HepG2 (cell line): ENCODE data around the gene KREMEN1. TPM values are rescaled to one million over a fixed set of nuclear protein-coding genes. Genes with fewer than 3 reads are reported as not detected.

Source experiments
- ERF ChIP-seq: IDR thresholded peaks from 2 replicates; pipeline ENCODE4 v1.6.1; 2018; ENCODE audit warnings: missing biosample characterization, missing genetic modification reagents
- FLYWCH1 ChIP-seq: sonication (generic); formaldehyde crosslinking; IDR thresholded peaks from 2 replicates; pipeline ENCODE4 v1.8.1; 2023; ENCODE audit warnings: mild to moderate bottlenecking, missing genetic modification reagents
- GFI1 ChIP-seq: sonication (generic); formaldehyde crosslinking; IDR thresholded peaks from 2 replicates; pipeline ENCODE4 v1.5.0; 2020; ENCODE audit warnings: missing genetic modification reagents, mild to moderate bottlenecking, borderline replicate concordance
- HNRNPUL1 ChIP-seq: fragments of 200-400 bp; formaldehyde crosslinking; IDR thresholded peaks from 2 replicates; pipeline ENCODE4 v1.6.1; 2017; ENCODE audit warnings: low read depth, mild to moderate bottlenecking, low read length, moderate library complexity
- NR2C2 ChIP-seq: sonication (generic); formaldehyde crosslinking; IDR thresholded peaks from 2 replicates; pipeline ENCODE4 v1.4.0; 2020; ENCODE audit warnings: missing genetic modification reagents, mild to moderate bottlenecking, moderate library complexity, borderline replicate concordance
- RBFOX2 ChIP-seq: fragments of 200-400 bp; formaldehyde crosslinking; IDR thresholded peaks from 2 replicates; pipeline ENCODE4 v1.6.1; 2017; ENCODE audit warnings: low read depth, mild to moderate bottlenecking, low read length
- SP4 ChIP-seq: sonication (generic); formaldehyde crosslinking; IDR thresholded peaks from 2 replicates; pipeline ENCODE4 v1.8.1; 2023; ENCODE audit warnings: mild to moderate bottlenecking, missing genetic modification reagents
- TBX2 ChIP-seq: sonication (generic); formaldehyde crosslinking; IDR thresholded peaks from 2 replicates; pipeline ENCODE4 v1.5.0; 2020; ENCODE audit warnings: missing genetic modification reagents, mild to moderate bottlenecking, borderline replicate concordance
- YY1 ChIP-seq: IDR thresholded peaks from 2 replicates; pipeline ENCODE4 v1.6.1; 2011; ENCODE audit warnings: low read length, low read depth, moderate library complexity, mild to moderate bottlenecking; ENCODE audit not compliant: insufficient read depth, insufficient replicate concordance
- ZFP41 ChIP-seq: sonication (generic); formaldehyde crosslinking; IDR thresholded peaks from 2 replicates; pipeline ENCODE4 v1.4.0; 2020; ENCODE audit warnings: mild to moderate bottlenecking, missing genetic modification reagents, borderline replicate concordance
- ZNF143 ChIP-seq: sonication (generic); formaldehyde crosslinking; IDR thresholded peaks from 2 replicates; pipeline ENCODE4 v1.4.0; 2020; ENCODE audit warnings: missing genetic modification reagents
- ZNF33B ChIP-seq: sonication (generic); formaldehyde crosslinking; IDR thresholded peaks from 2 replicates; pipeline ENCODE4 v1.5.1; 2020; ENCODE audit warnings: mild to moderate bottlenecking, missing genetic modification reagents
- ZNF468 ChIP-seq: sonication (generic); formaldehyde crosslinking; IDR thresholded peaks from 2 replicates; pipeline ENCODE4 v1.8.0; 2022; ENCODE audit warnings: mild to moderate bottlenecking, moderate library complexity, missing genetic modification reagents
- ZNF577 ChIP-seq: sonication (generic); formaldehyde crosslinking; IDR thresholded peaks from 2 replicates; pipeline ENCODE4 v1.4.0; 2020; ENCODE audit warnings: mild to moderate bottlenecking, low read depth, missing genetic modification reagents, borderline replicate concordance
- ZNF605 ChIP-seq: sonication (generic); formaldehyde crosslinking; IDR thresholded peaks from 2 replicates; pipeline ENCODE4 v1.8.0; 2022; ENCODE audit warnings: mild to moderate bottlenecking, missing genetic modification reagents
- ZNF703 ChIP-seq: sonication (generic); formaldehyde crosslinking; IDR thresholded peaks from 2 replicates; pipeline ENCODE4 v1.5.1; 2020; ENCODE audit warnings: missing genetic modification reagents, mild to moderate bottlenecking, moderate library complexity, borderline replicate concordance
- ZNF816 ChIP-seq: sonication (generic); formaldehyde crosslinking; IDR thresholded peaks from 2 replicates; pipeline ENCODE4 v1.8.0; 2022; ENCODE audit warnings: missing genetic modification reagents, mild to moderate bottlenecking, borderline replicate concordance
- ZSCAN20 ChIP-seq: sonication (generic); formaldehyde crosslinking; IDR thresholded peaks from 2 replicates; pipeline ENCODE4 v1.4.0; 2020; ENCODE audit warnings: missing genetic modification reagents, mild to moderate bottlenecking, borderline replicate concordance
- polyA plus RNA-seq, 8 experiments: library from polyadenylated mRNA; depleted of rRNA in 3 of 8; stranded (reverse) in 7 of 8; unstranded in 1 of 8; fragments of >200 nt; fragmentation: Illumina TruSeq in 4 of 8; extraction: Trizol in 4 of 8; gene quantifications; 2 replicates each; pipeline versions ENCODE4 v1.2.1 to v1.2.3, GENCODE V29; 2011 to 2016; ENCODE audit warnings: low read depth in 4 of 8, missing spikeins in 1 of 8, mixed read lengths in 1 of 8; ENCODE audit not compliant: insufficient read depth in 1 of 8
- total RNA-seq, 5 experiments: library from RNA; depleted of rRNA; stranded (reverse); fragments of >200 nt; fragmentation: Illumina TruSeq; extraction: Trizol; gene quantifications; 2 replicates each; pipeline ENCODE4 v1.2.3, GENCODE V29; 2016; ENCODE audit warnings: low read depth in 1 of 5
- TF ChIP-seq, protein P1 (sequence below): sonication (generic); formaldehyde crosslinking; IDR thresholded peaks from 2 replicates; pipeline ENCODE4 v1.5.0; 2020; ENCODE audit warnings: missing genetic modification reagents, mild to moderate bottlenecking, borderline replicate concordance
- TF ChIP-seq, protein P2 (sequence below): sonication (generic); formaldehyde crosslinking; IDR thresholded peaks from 2 replicates; pipeline ENCODE4 v1.5.0; 2020; ENCODE audit warnings: mild to moderate bottlenecking, missing genetic modification reagents
- TF ChIP-seq, protein P3 (sequence below): sonication (generic); IDR thresholded peaks from 2 replicates; pipeline ENCODE4 v1.6.1; 2016; ENCODE audit warnings: low read depth, borderline replicate concordance

The KREMEN1 gene
- total and polyA plus RNA-seq, 2 of the 13 experiments (the other 11 are each of a cell fraction or from before 2014, with no cell fraction given) = 9.8 to 13.8 TPM

DNA sequence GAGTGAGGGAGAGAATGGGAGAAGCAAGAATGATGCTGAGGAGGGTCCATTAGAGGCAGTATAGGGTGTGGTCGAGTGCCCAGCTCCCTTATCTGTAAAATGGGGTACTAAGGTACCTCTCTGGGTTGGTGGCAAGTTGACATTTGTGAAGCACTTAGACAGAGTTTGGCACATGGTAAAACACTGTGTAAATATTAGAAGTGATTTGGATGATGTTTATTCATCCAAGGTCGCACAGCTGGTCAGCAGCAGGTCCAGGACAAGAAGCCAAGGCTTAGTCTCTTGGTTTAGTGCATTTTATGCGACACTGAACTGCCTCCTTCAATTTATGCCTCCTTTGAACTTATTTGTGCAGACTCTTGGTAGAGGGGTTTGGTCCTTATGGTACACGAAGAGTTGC, 19.4 kb downstream of the KREMEN1 start (continued):
- TF ChIP-seq ERF (CRISPR knock-in tag) (no peak), RBFOX2 (no peak), ZNF33B (no peak), SP4 (no peak), ZSCAN20 (no peak), ZNF816 (no peak), ZFP41 (CRISPR knock-in tag) (no peak), ZNF577 (no peak), ZNF143 (no peak), YY1 (no peak), ZNF468 (CRISPR knock-in tag) (no peak), ZNF703 (CRISPR knock-in tag) (no peak), ZNF605 (no peak), FLYWCH1 (CRISPR knock-in tag) (no peak), HNRNPUL1 (no peak), GFI1 (CRISPR knock-in tag) (peak; percentile 43; the same call in 1 of the 2 replicates), NR2C2 (CRISPR knock-in tag) (no peak), TBX2 (peak; percentile 57; the same call in 1 of the 2 replicates)
- TF ChIP-seq, protein P1, sequence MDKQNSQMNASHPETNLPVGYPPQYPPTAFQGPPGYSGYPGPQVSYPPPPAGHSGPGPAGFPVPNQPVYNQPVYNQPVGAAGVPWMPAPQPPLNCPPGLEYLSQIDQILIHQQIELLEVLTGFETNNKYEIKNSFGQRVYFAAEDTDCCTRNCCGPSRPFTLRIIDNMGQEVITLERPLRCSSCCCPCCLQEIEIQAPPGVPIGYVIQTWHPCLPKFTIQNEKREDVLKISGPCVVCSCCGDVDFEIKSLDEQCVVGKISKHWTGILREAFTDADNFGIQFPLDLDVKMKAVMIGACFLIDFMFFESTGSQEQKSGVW = no peak
- TF ChIP-seq, protein P2, sequence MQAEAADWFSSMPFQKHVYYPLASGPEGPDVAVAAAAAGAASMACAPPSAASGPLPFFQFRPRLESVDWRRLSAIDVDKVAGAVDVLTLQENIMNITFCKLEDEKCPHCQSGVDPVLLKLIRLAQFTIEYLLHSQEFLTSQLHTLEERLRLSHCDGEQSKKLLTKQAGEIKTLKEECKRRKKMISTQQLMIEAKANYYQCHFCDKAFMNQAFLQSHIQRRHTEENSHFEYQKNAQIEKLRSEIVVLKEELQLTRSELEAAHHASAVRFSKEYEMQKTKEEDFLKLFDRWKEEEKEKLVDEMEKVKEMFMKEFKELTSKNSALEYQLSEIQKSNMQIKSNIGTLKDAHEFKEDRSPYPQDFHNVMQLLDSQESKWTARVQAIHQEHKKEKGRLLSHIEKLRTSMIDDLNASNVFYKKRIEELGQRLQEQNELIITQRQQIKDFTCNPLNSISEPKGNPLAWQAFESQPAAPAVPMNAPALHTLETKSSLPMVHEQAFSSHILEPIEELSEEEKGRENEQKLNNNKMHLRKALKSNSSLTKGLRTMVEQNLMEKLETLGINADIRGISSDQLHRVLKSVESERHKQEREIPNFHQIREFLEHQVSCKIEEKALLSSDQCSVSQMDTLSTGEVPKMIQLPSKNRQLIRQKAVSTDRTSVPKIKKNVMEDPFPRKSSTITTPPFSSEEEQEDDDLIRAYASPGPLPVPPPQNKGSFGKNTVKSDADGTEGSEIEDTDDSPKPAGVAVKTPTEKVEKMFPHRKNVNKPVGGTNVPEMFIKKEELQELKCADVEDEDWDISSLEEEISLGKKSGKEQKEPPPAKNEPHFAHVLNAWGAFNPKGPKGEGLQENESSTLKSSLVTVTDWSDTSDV (CRISPR knock-in tag) = no peak
- TF ChIP-seq, protein P3, sequence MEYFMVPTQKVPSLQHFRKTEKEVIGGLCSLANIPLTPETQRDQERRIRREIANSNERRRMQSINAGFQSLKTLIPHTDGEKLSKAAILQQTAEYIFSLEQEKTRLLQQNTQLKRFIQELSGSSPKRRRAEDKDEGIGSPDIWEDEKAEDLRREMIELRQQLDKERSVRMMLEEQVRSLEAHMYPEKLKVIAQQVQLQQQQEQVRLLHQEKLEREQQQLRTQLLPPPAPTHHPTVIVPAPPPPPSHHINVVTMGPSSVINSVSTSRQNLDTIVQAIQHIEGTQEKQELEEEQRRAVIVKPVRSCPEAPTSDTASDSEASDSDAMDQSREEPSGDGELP = peak; percentile 26; the same call in 1 of the 2 replicates
